ENCODE results near the gene LDLRAD3.
"Not testable (repeated sequence)": the region's sequence is repeated elsewhere in the genome, so short reads cannot be mapped to it uniquely, and the experiment has no call there.

The LDLRAD3 gene

DNA sequence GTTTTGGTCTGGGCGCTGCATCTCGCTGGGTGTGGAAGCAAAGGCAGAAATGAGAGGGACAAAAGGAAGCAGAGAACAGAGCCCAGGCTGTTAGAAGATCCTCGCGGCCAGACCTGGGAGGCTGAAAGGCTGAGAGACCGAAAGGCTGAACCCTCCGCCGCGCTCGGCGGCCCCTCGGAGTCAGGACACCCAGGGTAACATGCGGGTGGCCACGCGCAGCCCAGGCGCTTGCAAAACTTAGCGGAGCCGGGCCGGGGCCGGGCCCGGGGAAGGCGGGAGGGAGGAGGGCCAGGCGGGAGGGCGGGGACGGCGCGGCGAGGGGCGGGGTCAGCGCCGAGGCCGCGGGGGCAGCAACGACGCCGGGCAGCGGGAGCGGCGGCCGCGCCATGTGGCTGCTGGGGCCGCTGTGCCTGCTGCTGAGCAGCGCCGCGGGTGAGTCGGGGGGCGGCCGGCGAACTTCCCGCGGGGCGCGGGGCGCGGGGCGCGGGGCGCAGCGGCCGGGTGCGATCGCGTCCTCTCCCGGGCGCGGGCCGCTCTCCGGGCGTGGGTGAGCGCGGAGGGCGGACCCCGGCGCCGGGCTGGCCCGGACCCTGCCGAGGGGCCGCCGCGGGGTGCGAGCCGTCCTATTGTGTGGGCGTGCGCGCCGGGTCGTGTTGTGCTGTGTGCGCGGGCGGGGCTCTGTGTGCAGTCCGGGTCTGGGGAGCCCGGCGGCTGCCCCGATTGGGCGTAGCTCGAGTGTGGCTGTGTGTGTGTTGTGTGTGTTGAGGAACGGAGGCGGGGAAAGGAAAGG lies at the start of gene LDLRAD3:
LDLRAD3 (plus strand) TSS at position 350 of the 790 bp plus-strand sequence; CDS start at position 387, 37 bp downstream.
- DNase-seq (ENCODE audit: low read depth in 2 of 2), result peak; percentile 61

DNA sequence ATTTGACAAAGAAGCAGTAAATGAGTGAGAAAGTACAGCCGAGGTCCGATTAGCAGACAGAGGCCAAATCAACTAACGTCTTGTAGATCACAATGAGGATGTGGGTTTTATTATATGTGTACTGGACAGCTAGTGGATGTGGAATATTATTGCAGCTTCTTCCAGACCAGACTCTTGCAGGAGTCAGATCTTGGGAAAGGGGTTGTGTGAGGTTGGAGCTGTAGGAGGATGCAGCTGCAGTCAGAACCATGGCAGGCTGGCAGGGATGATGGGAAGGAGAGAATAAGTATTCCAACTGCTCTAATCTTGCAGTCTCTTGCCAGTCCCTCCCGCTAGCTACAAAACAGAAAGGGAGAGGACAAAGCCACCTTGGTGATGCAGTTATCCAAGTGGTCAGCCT lies 46.8 kb upstream of the LDLRAD3 start:
- no peak for DNase-seq (ENCODE audit: low read depth in 2 of 2)

DNA sequence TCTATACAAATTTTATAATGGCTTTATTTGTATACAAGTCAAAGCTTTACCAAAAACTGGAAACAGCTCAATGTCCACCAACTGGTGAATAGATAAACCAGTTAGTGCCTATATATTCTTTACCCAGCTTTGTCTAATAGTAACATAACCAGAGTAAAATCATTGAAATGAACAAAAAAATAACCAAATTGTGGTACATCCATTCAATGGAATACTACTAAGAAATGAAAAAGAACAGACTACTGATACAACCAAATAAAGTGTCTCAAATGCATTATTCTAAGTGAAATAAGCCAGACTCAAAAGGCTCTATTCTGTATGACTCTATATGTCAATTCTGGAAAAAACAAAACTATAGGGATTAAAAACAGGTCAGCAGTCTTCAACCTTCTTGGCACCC lies 40.9 kb upstream of the LDLRAD3 start:
- no peak for DNase-seq (ENCODE audit: low read depth in 2 of 2)

DNA sequence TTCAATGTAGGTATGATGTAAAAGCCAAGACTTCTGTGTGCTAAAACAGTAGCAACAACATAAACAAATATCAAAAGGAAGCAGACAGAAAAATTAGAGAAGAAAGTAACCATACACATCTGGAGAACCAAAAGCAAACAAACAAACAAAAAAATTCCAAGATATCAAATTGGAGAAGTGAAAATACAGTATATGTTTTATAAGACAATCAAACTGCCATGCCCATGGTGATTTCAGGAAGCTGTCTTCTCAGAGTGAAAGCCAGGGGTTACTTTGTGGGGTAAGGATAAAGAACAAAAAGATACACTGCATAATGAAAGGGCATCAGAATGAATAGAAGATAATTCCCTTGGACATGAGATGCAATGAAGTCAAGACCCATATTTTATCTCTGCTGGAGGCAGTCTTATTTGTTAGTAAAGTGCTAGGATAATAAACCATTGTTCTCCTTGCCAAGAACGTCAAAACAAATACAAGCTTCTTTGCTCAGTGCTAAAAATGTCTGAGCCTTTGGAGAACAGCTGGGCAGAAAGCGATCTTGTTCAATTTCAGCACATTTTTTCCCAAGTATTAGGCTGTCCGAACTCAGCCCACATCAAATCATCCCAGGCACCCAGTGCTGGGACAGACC lies 38.1 kb upstream of the LDLRAD3 start:
- no peak for DNase-seq (ENCODE audit: low read depth in 2 of 2)

GRCh38 chr11:35906277-35906661 lies 37.6 kb upstream of the LDLRAD3 start:
- no peak for DNase-seq (ENCODE audit: low read depth in 2 of 2)

- DNase-seq (ENCODE audit: low read depth in 2 of 2), result no peak
Measured at GRCh38 chr11:35906681-35907080, 37.2 kb upstream of the LDLRAD3 start.

- peak; percentile 15 to 32 for DNase-seq (ENCODE audit: low read depth in 2 of 2)
Measured at GRCh38 chr11:35907648-35908431, 36.0 kb upstream of the LDLRAD3 start.

DNA sequence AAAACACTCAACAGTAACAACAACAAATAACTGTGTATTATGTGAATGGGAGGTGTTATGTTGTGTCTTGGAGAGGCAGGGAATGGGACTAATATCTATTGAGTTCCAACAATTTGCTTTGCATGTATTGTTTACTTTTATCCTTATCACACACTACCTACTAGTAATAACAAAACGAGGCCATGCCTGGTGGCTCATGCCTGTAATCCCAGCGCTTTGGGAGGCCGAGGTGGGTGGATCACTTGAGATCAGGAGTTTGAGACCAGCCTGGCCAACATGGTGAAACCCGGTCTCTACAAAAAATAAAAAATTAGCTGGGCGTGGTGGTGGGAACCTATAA lies 35.5 kb upstream of the LDLRAD3 start:
- DNase-seq (ENCODE audit: low read depth in 2 of 2), result not testable (repeated sequence)

- no peak for DNase-seq (ENCODE audit: low read depth in 2 of 2)
Measured at GRCh38 chr11:35909511-35910265, 34.2 kb upstream of the LDLRAD3 start.

GRCh38 chr11:35911013-35911412 lies 32.8 kb upstream of the LDLRAD3 start:
- no peak for DNase-seq (ENCODE audit: low read depth in 2 of 2)

DNA sequence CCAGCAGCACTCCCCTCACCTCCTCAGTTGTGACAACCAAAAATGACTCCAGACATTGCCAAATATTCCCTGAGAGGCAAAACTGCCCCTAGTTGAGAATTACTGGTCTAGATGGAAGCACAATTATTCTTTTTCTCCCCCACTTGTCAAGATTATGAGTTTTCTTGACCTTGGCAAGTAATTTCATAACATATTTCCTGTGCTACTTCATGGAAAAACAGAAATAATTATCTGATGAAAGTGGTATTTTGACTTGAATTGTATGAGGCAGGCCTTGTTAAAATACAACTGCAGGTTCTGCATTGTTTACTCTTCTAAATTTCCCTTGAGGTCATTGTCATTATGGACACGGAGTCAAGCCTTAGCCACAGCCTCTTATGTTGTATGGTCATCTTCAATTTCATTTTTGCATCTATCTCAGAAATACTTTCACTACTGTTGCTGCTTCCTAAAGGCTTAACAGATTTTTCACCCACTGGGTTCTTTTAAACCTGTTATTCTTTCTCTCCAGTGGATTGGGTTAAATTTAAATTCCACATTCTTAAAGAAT lies 32.2 kb upstream of the LDLRAD3 start:
- DNase-seq (ENCODE audit: low read depth in 2 of 2), result no peak

GRCh38 chr11:35912436-35912835 lies 31.4 kb upstream of the LDLRAD3 start:
- DNase-seq (ENCODE audit: low read depth in 2 of 2), result not testable (repeated sequence)

DNA sequence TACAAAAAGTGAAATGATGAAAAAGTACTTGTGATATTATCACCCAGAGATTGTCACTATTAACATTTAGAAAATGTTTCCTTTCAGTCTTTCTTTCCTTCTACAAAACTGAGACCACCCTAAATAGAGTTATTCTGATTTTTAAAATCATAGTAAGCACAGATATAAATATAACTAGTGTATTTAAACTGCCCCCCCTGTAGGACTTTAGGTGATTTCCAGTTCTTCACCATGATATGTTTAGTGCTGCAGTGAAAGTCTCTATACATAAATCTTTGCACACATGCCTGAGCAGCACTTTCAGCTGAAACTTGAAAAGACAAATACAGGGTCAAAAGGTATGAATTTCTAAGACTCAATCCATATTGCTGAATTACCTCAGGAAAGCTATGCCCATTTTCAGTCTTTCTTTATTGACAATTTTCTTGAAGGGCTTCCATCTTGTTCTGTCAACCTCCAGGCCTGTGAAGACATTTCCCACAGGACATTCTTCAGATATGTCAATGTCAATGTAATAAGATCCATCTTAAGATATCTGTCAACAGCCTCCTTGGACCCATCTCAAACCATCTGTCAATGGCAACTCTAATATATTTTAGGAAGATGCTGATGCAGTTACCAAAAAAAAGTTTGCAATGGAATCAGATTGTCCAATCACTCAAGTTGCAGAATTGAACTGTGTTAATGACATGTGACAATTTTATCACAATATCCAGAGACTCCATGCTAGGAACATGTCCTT lies 30.8 kb upstream of the LDLRAD3 start:
- no peak for DNase-seq (ENCODE audit: low read depth in 2 of 2)

DNA sequence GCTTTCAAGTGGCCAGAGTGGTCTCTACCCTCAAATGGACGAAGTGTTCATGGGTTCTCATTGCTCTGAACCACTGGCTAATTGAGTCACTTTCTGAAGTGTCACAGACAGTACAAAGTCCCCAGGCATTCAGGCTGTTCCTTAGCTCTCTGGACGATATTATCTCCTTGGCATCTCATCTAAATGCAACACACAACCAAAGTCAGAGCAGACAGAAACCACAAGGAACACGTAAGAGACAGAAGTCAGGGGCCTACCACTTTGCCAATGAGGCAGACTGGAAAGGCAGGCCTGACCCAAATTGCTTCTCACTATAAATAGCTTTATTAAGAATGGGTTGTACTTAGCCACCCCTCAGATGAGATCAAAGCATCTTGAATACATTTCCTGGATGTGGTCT lies 29.0 kb upstream of the LDLRAD3 start:
- DNase-seq (ENCODE audit: low read depth in 2 of 2), result no peak

- no peak for DNase-seq (ENCODE audit: low read depth in 2 of 2)
Measured at GRCh38 chr11:35916270-35916669, 27.6 kb upstream of the LDLRAD3 start.

GRCh38 chr11:35917676-35918075 lies 26.2 kb upstream of the LDLRAD3 start:
- no peak for DNase-seq (ENCODE audit: low read depth in 2 of 2)

- no peak for DNase-seq (ENCODE audit: low read depth in 2 of 2)
Measured at GRCh38 chr11:35918716-35919115, 25.1 kb upstream of the LDLRAD3 start.

DNA sequence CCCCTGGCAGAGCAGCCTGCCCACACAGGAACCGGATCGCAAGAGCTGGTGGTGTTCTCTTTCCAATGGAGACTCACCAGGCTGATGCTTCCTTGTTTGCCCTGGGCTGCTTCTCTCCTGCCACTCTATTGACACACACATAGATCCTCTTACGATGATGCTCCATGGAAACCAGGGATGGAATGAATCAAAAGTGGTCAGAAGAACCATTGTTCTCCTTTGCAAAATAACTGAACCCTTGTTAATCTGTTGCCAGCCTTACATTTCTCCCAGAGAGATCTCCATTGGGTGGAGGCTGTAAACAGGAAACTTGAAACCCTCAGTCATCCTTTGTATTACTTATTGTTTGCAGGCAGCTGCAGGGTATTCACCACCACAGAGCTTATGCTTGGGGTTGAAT lies 24.6 kb upstream of the LDLRAD3 start:
- no peak for DNase-seq (ENCODE audit: low read depth in 2 of 2)

- no peak for DNase-seq (ENCODE audit: low read depth in 2 of 2)
Measured at GRCh38 chr11:35923452-35923851, 20.4 kb upstream of the LDLRAD3 start.

DNA sequence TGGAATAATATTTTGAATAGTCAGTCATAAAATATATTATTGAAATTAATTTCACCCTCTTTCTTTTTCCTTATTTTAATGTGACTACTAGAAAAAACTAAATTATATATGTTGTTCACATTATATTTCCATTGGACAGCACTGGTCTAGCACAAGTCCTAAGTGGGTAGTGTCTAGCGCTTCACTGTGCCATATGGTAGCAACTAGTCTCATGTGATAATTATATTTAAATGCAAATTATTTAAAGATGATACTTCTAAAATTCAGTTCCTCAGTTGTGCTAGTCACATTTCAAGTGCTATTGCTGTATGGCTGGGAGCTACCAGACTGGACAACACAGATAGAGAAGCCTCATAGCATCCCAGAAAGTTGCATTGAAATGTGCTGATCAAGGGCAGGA lies 19.1 kb upstream of the LDLRAD3 start:
- no peak for DNase-seq (ENCODE audit: low read depth in 2 of 2)

DNA sequence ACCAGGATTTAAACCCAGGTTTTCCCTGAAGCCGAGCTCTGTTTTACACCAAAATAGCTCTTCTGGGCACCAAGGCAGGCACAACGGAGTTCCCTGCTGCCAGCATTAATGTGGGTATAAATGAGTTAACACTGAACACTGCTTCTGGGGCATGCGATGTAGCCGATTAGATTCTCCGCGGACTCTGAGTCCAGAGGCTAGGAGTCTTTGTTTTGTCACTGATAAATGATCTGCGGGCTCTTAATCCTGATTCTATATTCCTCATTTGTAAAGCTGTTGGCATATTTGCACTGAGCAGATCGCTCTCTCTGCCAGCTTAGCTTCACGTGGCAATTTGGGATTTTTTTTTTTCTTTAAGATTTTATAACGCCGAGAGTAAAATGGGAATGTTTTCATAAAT lies 16.8 kb upstream of the LDLRAD3 start:
- DNase-seq (ENCODE audit: low read depth in 2 of 2), result no peak

Measured in fibroblast of skin of left quadriceps (primary cell).